GM13977 (cell line): ENCODE results near the gene BBC3.

Experiments used
- DNase-seq: peaks from one replicate; pipeline ENCODE4 v3.0.0; 2012; ENCODE audit warnings: low spot score
- in situ Hi-C: fragments of 300-500 bp; cut with MboI; formaldehyde crosslinking; loops from one replicate; pipeline ENCODE4 v1.12.0; 2022; ENCODE audit warnings: low sequenced_read_pairs, low pct_unique_long_range_greater_than_20kb, mixed read lengths, inconsistent platforms; ENCODE audit not compliant: unreplicated experiment
- TF ChIP-seq, protein P1 (sequence below): IDR thresholded peaks from 2 replicates; pipeline ENCODE4 v1.5.1; 2012; ENCODE audit warnings: mild to moderate bottlenecking, control low read depth; ENCODE audit not compliant: insufficient read depth; ENCODE audit errors: extremely low read depth, missing control alignments

Gene BBC3

DNA sequence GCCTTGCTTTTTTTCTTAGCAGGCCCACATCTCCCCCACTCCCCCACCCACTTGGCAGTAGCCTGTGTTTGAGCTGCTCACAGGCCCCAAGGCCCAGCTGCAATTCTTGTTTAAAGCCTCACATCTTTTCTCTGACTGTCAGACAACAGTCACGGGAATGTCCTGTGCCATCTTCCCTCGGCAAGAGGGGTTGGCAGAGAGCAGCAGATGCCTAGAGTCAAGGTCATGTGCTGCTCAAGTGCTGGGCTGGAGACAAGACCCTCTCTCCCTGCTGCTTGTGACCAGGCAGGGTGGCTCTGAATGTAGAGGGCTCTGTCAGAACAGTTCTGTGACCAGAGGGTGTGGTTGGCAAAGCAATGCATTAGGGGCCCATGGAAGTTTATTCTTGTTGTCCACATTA is 47.4 kb downstream of the BBC3 start:
- TF ChIP-seq, protein P1, sequence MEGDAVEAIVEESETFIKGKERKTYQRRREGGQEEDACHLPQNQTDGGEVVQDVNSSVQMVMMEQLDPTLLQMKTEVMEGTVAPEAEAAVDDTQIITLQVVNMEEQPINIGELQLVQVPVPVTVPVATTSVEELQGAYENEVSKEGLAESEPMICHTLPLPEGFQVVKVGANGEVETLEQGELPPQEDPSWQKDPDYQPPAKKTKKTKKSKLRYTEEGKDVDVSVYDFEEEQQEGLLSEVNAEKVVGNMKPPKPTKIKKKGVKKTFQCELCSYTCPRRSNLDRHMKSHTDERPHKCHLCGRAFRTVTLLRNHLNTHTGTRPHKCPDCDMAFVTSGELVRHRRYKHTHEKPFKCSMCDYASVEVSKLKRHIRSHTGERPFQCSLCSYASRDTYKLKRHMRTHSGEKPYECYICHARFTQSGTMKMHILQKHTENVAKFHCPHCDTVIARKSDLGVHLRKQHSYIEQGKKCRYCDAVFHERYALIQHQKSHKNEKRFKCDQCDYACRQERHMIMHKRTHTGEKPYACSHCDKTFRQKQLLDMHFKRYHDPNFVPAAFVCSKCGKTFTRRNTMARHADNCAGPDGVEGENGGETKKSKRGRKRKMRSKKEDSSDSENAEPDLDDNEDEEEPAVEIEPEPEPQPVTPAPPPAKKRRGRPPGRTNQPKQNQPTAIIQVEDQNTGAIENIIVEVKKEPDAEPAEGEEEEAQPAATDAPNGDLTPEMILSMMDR, result no peak
- DNase-seq, result no peak
- in situ Hi-C loops, result no loop called here

DNA sequence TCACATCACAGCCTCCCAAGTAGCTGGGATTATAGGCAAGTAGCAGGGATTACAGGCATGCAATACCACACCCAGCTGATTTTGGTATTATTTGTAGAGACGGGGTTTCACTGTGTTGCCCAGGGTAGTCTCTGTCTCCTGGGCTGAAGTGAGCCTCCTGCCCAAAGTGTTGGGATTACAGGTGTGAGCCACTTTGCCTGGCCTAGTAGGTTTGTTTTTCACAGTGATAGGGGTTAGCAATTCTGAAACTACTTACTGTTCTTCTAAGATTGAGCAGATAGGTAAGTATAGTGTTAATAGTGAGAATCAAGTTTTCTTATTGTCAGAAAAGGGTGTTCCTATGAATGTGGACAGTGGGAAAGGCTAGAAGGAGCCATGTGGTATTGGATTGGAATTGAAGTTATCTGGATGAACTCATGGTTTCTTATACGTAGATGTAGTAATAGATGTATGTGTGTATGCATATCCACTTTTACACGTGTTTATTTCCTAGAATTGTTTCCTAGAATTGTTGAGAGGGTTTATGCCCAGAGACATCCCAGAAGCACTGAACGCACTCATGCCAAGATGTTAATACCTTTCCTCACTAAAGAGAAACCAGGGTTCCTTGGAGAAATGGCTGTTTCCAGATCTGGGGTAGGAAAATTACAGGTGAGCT is 51.2 kb downstream of the BBC3 start:
- TF ChIP-seq, protein P1, result no peak
- in situ Hi-C loops, result no loop called here

DNA sequence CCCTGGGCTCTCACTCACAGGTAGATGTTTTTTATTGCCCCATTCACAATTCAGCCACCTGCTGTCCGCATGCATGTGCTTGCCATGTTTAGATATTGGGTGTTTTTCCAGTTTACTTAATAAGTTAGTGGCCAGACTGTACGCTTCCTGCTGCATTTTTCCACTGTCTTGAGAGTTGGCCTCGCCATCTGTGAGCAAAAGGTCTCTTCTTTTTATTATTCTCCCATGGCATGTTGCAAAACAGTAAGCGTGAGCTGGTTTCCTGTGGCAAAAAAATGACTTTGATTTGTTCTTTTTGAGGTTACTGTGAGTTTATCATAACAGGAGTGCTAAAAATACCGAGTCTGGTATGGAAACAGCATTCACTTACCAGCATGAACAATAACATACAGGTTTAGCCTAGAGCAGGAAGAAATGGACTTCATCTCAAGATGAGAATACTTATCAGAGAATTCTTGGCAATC is 54.3 kb downstream of the BBC3 start:
- TF ChIP-seq, protein P1, result no peak
- in situ Hi-C loops, result no loop called here

More for the DNA sequence above, 51.2 kb downstream of the BBC3 start:
- no peak for DNase-seq

DNA sequence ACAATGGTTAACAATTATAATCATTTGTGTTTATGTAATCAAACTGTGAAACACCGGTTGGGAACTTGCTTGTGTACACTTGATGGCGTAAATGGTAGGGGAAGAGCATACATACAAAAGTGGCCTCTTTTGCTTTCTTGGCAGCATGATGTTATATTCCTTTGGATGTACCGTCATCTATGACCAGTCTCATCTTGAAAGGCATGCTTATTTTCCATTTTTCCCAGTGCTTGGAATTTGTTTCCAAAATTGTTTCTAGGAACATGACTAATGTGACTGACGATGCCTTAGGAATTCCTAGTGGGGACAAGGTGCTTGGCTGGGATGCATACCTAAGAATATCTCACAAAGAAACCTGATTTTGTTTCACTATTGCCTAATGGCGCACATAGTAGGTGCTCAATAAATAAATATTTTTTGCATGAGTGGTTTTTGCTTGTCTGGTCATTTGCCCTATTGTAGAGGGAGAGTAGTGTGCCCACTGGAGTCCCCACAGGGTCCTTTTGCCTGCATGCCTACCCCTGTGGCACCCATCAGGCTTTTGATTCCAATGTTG is 54.9 kb downstream of the BBC3 start:
- in situ Hi-C loops, result no loop called here
- TF ChIP-seq, protein P1, result no peak

More for the DNA sequence above, 54.3 kb downstream of the BBC3 start:
- no peak for DNase-seq

DNA sequence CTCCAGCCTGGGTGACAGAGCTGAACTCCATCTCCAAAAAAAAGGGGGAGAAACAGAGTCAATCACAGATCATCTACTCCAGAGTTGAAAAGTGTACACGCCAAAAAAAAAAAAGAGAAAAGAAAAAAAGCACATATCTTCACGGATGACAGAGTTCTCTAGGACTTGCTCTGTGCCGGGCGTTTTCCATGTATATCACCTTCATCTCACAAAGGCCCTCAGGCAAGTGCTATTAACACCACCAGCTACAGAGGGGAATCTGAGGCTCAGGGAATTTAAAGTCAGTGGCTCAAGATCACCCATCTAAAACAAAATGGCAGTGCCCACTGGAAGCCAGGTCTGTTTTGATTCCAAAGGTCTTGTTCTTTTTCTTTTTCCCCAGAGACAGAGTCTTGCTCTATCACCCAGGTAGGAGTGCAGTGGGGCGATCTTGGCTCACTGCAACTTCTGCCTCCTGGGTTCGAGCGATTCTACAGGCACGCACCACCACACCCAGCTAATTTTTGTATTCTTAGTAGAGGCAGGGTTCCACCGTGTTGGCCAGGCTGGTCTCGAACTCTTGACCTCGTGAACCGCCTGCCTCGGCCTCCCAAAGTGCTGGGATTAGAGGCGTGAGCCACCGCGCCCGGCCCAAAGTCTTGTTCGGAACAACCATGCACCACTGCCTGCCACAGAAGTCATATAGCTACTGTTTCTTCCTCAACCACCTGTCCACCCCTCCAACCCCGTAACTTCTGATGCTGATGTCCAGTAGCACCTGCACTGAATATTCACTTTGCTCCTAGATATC is 58.1 kb downstream of the BBC3 start:
- in situ Hi-C loops, result no loop called here
- DNase-seq, result no peak
- TF ChIP-seq, protein P1, result no peak

More for the DNA sequence above, 54.9 kb downstream of the BBC3 start:
- no peak for DNase-seq
